Measurements from ENCODE around the gene COQ4.

The COQ4 gene

GRCh38 chr9:128294142-128294541 lies 28.5 kb upstream of the COQ4 start:
- TF ChIP-seq CTCF (IDR thresholded peaks at IDR 0.05; ENCODE audit: low read depth, low read length) = no peak
- no peak for DNase-seq (ENCODE audit: extremely low read depth, low read depth)

GRCh38 chr9:128296340-128297220 lies 26.1 kb upstream of the COQ4 start:
- no peak for TF ChIP-seq CTCF (IDR thresholded peaks at IDR 0.05; ENCODE audit: low read depth, low read length)
- no peak for DNase-seq (ENCODE audit: extremely low read depth, low read depth)

GRCh38 chr9:128297221-128297773 lies 25.3 kb upstream of the COQ4 start:
- no peak for DNase-seq (ENCODE audit: extremely low read depth, low read depth)
- TF ChIP-seq CTCF (IDR thresholded peaks at IDR 0.05; ENCODE audit: low read depth, low read length) = no peak

GRCh38 chr9:128298535-128299482 lies 23.8 kb upstream of the COQ4 start:
- no peak for DNase-seq (ENCODE audit: extremely low read depth, low read depth)
- no peak for TF ChIP-seq CTCF (IDR thresholded peaks at IDR 0.05; ENCODE audit: low read depth, low read length)

GRCh38 chr9:128304136-128304970 lies 18.3 kb upstream of the COQ4 start:
- DNase-seq (ENCODE audit: extremely low read depth, low read depth) = no peak
- no peak for TF ChIP-seq CTCF (IDR thresholded peaks at IDR 0.05; ENCODE audit: low read depth, low read length)

GRCh38 chr9:128304971-128305288 lies 17.7 kb upstream of the COQ4 start:
- DNase-seq (ENCODE audit: extremely low read depth, low read depth) = no peak
- no peak for TF ChIP-seq CTCF (IDR thresholded peaks at IDR 0.05; ENCODE audit: low read depth, low read length)
